GM23338 (cell line): Measurements from ENCODE around the gene SPIRE2. TPM values are rescaled to one million over a fixed set of nuclear protein-coding genes. Genes with fewer than 3 reads are reported as not detected.

Experiments used
- ATAC-seq: fragments of 200-7000 bp; cut with Tn5 transposase; 3 replicates; pipeline ENCODE4 v1.9.1; 2020
- DNase-seq: peaks from one replicate; pipeline ENCODE4 v3.0.0-alpha.2; 2015; ENCODE audit warnings: low spot score
- H2AFZ ChIP-seq: fragments of 200-600 bp; sonication (generic); 2 replicates; pipeline ENCODE4 v1.8.0; 2016; ENCODE audit warnings: antibody characterized with exemption, mild to moderate bottlenecking, moderate library complexity
- H3F3A ChIP-seq: fragments of 200-600 bp; sonication (generic); replicated peaks from 2 replicates; pipeline ENCODE4 v1.8.0; 2017; ENCODE audit warnings: antibody characterized with exemption, mixed run types, low read depth
- H3K27ac ChIP-seq: fragments of 200-600 bp; sonication (generic); 2 replicates; pipeline ENCODE4 v1.6.1; 2016; ENCODE audit warnings: low read depth
- H3K27me3 ChIP-seq: fragments of 200-600 bp; sonication (generic); 2 replicates; pipeline ENCODE4 v1.8.0; 2016; ENCODE audit warnings: mild to moderate bottlenecking, mixed run types, moderate library complexity; ENCODE audit not compliant: insufficient read depth
- H3K36me3 ChIP-seq: fragments of 200-600 bp; sonication (generic); 2 replicates; pipeline ENCODE4 v1.8.0; 2016; ENCODE audit warnings: mild to moderate bottlenecking; ENCODE audit not compliant: insufficient read depth
- H3K4me1 ChIP-seq: fragments of 200-600 bp; sonication (generic); 2 replicates; pipeline ENCODE4 v1.8.0; 2016; ENCODE audit warnings: mild to moderate bottlenecking, moderate library complexity; ENCODE audit not compliant: insufficient read depth
- H3K4me2 ChIP-seq: fragments of 200-600 bp; sonication (generic); 2 replicates; pipeline ENCODE4 v1.7.1; 2017; ENCODE audit warnings: mixed run types
- H3K4me3 ChIP-seq: fragments of 200-600 bp; sonication (generic); 2 replicates; pipeline ENCODE4 v1.6.1; 2016; ENCODE audit warnings: mixed run types
- H3K79me2 ChIP-seq: fragments of 200-600 bp; sonication (generic); replicated peaks from 2 replicates; pipeline ENCODE4 v1.8.0; 2017; ENCODE audit warnings: mild to moderate bottlenecking; ENCODE audit not compliant: insufficient read depth
- H3K9me2 ChIP-seq: fragments of 200-600 bp; sonication (generic); 2 replicates; pipeline ENCODE4 v1.8.0; 2017; ENCODE audit not compliant: insufficient read depth
- H4K20me1 ChIP-seq: fragments of 200-600 bp; sonication (generic); replicated peaks from 2 replicates; pipeline ENCODE4 v1.8.0; 2017; ENCODE audit warnings: mild to moderate bottlenecking; ENCODE audit not compliant: insufficient read depth
- H3K27ac Mint-ChIP-seq: 2 replicates; pipeline ENCODE4 v1.8.0; 2020; ENCODE audit warnings: inconsistent platforms, mild to moderate bottlenecking, moderate library complexity, mixed read lengths
- H3K27me3 Mint-ChIP-seq: 3 replicates; pipeline ENCODE4 v1.8.0; 2022; ENCODE audit warnings: low read depth, mild to moderate bottlenecking, moderate library complexity, mixed read lengths, inconsistent platforms; ENCODE audit not compliant: insufficient read depth, poor library complexity
- H3K36me3 Mint-ChIP-seq: 3 replicates; pipeline ENCODE4 v1.8.0; 2021; ENCODE audit warnings: low read depth, mild to moderate bottlenecking, inconsistent platforms, moderate library complexity, mixed read lengths
- H3K4me1 Mint-ChIP-seq: 3 replicates; pipeline ENCODE4 v1.8.0; 2020; ENCODE audit warnings: mild to moderate bottlenecking, inconsistent platforms, mixed read lengths
- H3K4me3 Mint-ChIP-seq: 3 replicates; pipeline ENCODE4 v1.8.0; 2021; ENCODE audit warnings: moderate library complexity, mild to moderate bottlenecking, inconsistent platforms, mixed read lengths
- H3K9me3 Mint-ChIP-seq: 3 replicates; pipeline ENCODE4 v1.8.0; 2020; ENCODE audit warnings: moderate library complexity, mild to moderate bottlenecking, inconsistent platforms, mixed read lengths
- CREB1 ChIP-seq: fragments of 250-450 bp; sonication (Bioruptor Pico); IDR thresholded peaks from 2 replicates; pipeline ENCODE4 v1.5.0; 2020; ENCODE audit warnings: low read depth, mild to moderate bottlenecking, moderate library complexity
- ETS1 ChIP-seq: IDR thresholded peaks from 2 replicates; pipeline ENCODE4 v1.6.1; 2016; ENCODE audit warnings: antibody characterized with exemption
- EZH2 ChIP-seq: fragments of 200-600 bp; sonication (generic); IDR thresholded peaks from one replicate; pipeline ENCODE4 v1.8.0; 2017; ENCODE audit warnings: antibody characterized with exemption, mild to moderate bottlenecking, low read depth; ENCODE audit not compliant: unreplicated experiment
- EZH2phosphoT487 ChIP-seq: fragments of 200-600 bp; sonication (generic); IDR thresholded peaks from one replicate; pipeline ENCODE4 v1.8.1; 2018; ENCODE audit warnings: antibody characterized with exemption; ENCODE audit not compliant: unreplicated experiment
- JUNB ChIP-seq: IDR thresholded peaks from one replicate; pipeline ENCODE4 v1.6.1; 2016; ENCODE audit warnings: antibody characterized with exemption; ENCODE audit not compliant: unreplicated experiment
- NANOG ChIP-seq: IDR thresholded peaks from 2 replicates; pipeline ENCODE4 v1.6.1; 2016; ENCODE audit warnings: antibody characterized with exemption, borderline replicate concordance
- POLR2AphosphoS5 ChIP-seq: IDR thresholded peaks from 2 replicates; pipeline ENCODE4 v1.6.1; 2016; ENCODE audit warnings: antibody characterized with exemption, low read depth
- STAT1 ChIP-seq: IDR thresholded peaks from one replicate; pipeline ENCODE4 v1.6.1; 2016; ENCODE audit warnings: antibody characterized with exemption; ENCODE audit not compliant: unreplicated experiment
- ZNF114 ChIP-seq: fragments of 250-450 bp; sonication (Bioruptor Pico); IDR thresholded peaks from 2 replicates; pipeline ENCODE4 v1.5.0; 2020; ENCODE audit warnings: mild to moderate bottlenecking, moderate library complexity
- ZNF331 ChIP-seq: fragments of 250-450 bp; sonication (Bioruptor Pico); IDR thresholded peaks from 2 replicates; pipeline ENCODE4 v1.5.0; 2020; ENCODE audit warnings: low read depth, mild to moderate bottlenecking, moderate library complexity
- ZNF462 ChIP-seq: fragments of 250-450 bp; sonication (Bioruptor Pico); IDR thresholded peaks from 2 replicates; pipeline ENCODE4 v1.5.0; 2020; ENCODE audit warnings: mild to moderate bottlenecking, moderate library complexity
- polyA plus RNA-seq: library from polyadenylated mRNA; unstranded; fragments of >200 nt; fragmentation: Nextera tagmentation; extraction: Ambion mirVana; gene quantifications from 2 replicates; pipeline ENCODE4 v1.2.1, GENCODE V29; 2016
- total RNA-seq: library from RNA; depleted of rRNA; stranded (reverse); fragments of >200 nt; shearing (Covaris generic); gene quantifications from 2 replicates; pipeline ENCODE4 v1.2.3, GENCODE V29; 2014
- TF ChIP-seq, protein P1 (sequence below): IDR thresholded peaks from one replicate; pipeline ENCODE4 v1.6.1; 2018; ENCODE audit warnings: antibody characterized with exemption; ENCODE audit not compliant: unreplicated experiment

The SPIRE2 gene
- total and polyA plus RNA-seq, 2 experiments from 2014 or later: 5.0 to 15.2 TPM

DNA sequence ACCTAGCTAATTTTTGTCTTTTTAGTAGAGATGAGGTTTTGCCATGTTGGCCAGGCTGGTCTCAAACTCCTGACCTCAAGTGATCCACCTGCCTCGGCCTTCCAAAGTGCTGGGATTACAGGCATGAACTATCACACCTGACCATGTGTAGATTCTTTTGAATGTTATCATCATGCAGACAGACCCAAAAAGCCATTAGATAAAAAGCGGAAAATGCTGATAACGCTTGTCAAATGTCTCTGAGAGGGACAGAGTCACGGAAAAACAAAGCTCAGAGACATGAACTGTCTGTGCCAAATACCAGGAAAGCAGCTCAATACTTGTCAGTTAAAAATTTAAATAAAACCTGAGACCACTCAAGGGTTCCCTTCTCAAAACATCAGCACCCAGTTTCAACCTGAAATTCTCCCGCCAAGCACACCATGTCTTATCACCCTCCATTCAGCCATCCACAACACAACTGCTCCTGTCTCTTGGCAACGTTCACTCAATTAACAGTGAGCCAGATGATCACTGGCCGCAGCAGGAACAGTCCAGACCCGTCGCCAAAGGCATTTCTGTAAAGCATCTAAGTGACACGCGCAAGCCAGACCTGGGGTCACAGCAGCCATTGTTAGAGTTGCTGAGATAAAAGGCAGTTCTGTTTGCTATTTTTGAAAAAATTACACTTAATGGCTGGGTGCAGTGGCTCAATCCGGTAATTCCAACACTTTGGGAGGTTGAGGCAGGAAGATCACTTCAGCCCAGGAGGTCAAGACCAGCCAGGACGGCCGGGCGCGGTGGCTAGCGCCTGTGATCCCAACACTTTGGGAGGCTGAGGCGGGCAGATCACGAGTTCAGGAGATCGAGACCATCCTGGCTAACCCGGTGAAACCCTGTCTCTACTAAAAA is 41.6 kb upstream of the SPIRE2 start (continued):
- TF ChIP-seq ZNF462 (CRISPR knock-in tag) (no peak), EZH2phosphoT487 (no peak), EZH2 (no peak), ZNF331 (CRISPR knock-in tag) (no peak), NANOG (no peak), POLR2AphosphoS5 (no peak)

- Histone ChIP-seq H3F3A (peaks cover 5% of the 10 kb centered on the region; the same call in 1 of the 2 replicates), H3K4me3 (no peak overlapping the region), H3K27me3 (no peaks in the 10 kb centered on the region), H3K27ac (no peak overlapping the region), H3K9me2 (no peaks in the 10 kb centered on the region), H3K36me3 (peaks cover 41% of the 10 kb centered on the region), H2AFZ (no peak overlapping the region), H3K79me2 (no peaks in the 10 kb centered on the region), H3K4me1 (no peaks in the 10 kb centered on the region), H4K20me1 (peaks cover 12% of the 10 kb centered on the region), H3K4me2 (no peak overlapping the region)
- Mint-ChIP-seq H3K36me3 (peaks cover 78% of the 10 kb centered on the region), H3K27ac (no peak overlapping the region), H3K4me1 (no peaks in the 10 kb centered on the region), H3K9me3 (no peaks in the 10 kb centered on the region; the same call in 2 of the 3 replicates), H3K4me3 (no peak overlapping the region), H3K27me3 (peaks cover 2% of the 10 kb centered on the region)
- no peak for ATAC-seq
- DNase-seq: no peak
- TF ChIP-seq EZH2phosphoT487 (no peak), JUNB (no peak), POLR2AphosphoS5 (no peak), ETS1 (no peak), ZNF331 (CRISPR knock-in tag) (no peak), NANOG (no peak), EZH2 (no peak), CREB1 (CRISPR knock-in tag) (no peak), ZNF114 (CRISPR knock-in tag) (no peak), STAT1 (no peak)
- TF ChIP-seq, protein P1, sequence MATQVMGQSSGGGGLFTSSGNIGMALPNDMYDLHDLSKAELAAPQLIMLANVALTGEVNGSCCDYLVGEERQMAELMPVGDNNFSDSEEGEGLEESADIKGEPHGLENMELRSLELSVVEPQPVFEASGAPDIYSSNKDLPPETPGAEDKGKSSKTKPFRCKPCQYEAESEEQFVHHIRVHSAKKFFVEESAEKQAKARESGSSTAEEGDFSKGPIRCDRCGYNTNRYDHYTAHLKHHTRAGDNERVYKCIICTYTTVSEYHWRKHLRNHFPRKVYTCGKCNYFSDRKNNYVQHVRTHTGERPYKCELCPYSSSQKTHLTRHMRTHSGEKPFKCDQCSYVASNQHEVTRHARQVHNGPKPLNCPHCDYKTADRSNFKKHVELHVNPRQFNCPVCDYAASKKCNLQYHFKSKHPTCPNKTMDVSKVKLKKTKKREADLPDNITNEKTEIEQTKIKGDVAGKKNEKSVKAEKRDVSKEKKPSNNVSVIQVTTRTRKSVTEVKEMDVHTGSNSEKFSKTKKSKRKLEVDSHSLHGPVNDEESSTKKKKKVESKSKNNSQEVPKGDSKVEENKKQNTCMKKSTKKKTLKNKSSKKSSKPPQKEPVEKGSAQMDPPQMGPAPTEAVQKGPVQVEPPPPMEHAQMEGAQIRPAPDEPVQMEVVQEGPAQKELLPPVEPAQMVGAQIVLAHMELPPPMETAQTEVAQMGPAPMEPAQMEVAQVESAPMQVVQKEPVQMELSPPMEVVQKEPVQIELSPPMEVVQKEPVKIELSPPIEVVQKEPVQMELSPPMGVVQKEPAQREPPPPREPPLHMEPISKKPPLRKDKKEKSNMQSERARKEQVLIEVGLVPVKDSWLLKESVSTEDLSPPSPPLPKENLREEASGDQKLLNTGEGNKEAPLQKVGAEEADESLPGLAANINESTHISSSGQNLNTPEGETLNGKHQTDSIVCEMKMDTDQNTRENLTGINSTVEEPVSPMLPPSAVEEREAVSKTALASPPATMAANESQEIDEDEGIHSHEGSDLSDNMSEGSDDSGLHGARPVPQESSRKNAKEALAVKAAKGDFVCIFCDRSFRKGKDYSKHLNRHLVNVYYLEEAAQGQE: no peak
Measured at GRCh38 chr16:89787365-89787805, 40.9 kb upstream of the SPIRE2 start.
